Thoracic aorta (tissue), 2 donors: ENCODE data around the gene LDLRAP1. TPM values are rescaled to one million over a fixed set of nuclear protein-coding genes. Genes with fewer than 3 reads are reported as not detected.
A peak's percentile ranks its signal among the peaks of the same experiment; 100 is the strongest.

ENCODE experiments used
- ATAC-seq: fragments of 150-250 bp; one replicate; pipeline ENCODE4 v1.8.0; 2017; ENCODE audit warnings: low read depth; ENCODE audit not compliant: insufficient number of reproducible peaks, low FRiP score
- DNase-seq: peaks from one replicate; pipeline ENCODE4 v3.0.0-alpha.2; 2020; ENCODE audit warnings: low spot score
- H3K27ac ChIP-seq, 2 donors: fragments of 200-600 bp; sonication (generic); 1 replicate in 1 of 2; 2 replicates in 1 of 2; pipeline ENCODE4 v1.5.1; 2016; ENCODE audit warnings: mild to moderate bottlenecking in 2 of 2, moderate library complexity in 2 of 2
- H3K27me3 ChIP-seq: fragments of 200-600 bp; sonication (generic); replicated peaks from 2 replicates; pipeline ENCODE4 v1.6.0; 2016; ENCODE audit warnings: mild to moderate bottlenecking; ENCODE audit not compliant: insufficient read depth
- H3K36me3 ChIP-seq: fragments of 200-600 bp; sonication (generic); one replicate; pipeline ENCODE4 v1.5.1; 2016
- H3K4me1 ChIP-seq, 2 donors: fragments of 200-600 bp; sonication (generic); 1 replicate in 1 of 2; 2 replicates in 1 of 2; pipeline versions ENCODE4 v1.5.1 to v1.6.0; 2016; ENCODE audit warnings: low read depth in 2 of 2, mild to moderate bottlenecking in 1 of 2; ENCODE audit not compliant: control insufficient read depth in 1 of 2
- H3K4me3 ChIP-seq: fragments of 200-600 bp; sonication (generic); 2 replicates; pipeline ENCODE4 v1.5.1; 2016; ENCODE audit warnings: mild to moderate bottlenecking
- H3K9me3 ChIP-seq: fragments of 200-600 bp; sonication (generic); 2 replicates; pipeline ENCODE4 v1.5.1; 2016
- total RNA-seq, 2 donors: library from RNA; depleted of rRNA; stranded (reverse); fragments of >200 nt; gene quantifications; one replicate each; pipeline versions ENCODE4 v1.1.0 to v1.2.3, GENCODE V29; 2016
- TF ChIP-seq, protein P1 (sequence below): fragments of 200-600 bp; sonication (generic); IDR thresholded peaks from one replicate; pipeline ENCODE4 v1.5.1; 2019; ENCODE audit warnings: antibody characterized with exemption

Gene LDLRAP1
- total RNA-seq, 2 donors from 2014 or later, result 35.2 to 55.2 TPM

DNA sequence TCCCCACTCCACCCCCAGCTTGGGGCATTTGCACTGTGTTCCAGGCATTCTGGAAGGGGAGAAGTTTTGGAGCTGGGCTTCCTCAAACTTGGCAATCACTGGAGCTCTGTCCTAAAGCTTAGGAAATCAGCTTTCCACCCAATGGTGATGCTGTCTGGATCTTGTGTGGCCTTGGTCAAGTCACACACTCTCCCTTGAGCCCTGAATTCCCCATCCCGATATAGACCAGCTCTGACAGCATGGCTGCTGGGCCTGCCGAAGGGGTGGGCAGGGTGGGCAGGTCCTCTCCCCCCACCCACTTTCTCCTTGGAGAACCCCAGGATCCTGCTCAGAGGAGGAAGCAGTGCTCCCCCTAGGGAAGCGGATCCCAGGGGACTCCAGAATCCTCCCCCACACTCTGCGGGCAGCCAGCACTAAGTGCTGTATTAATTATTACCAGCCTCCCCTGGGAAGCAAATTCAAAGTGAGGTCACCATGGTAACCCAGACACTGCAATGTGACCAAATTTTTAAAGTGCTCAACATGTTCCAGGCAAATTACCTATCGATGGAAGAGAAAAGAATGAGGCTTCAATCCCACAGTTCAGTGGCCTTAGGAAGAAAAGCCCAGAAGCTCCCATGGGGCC, 21.3 kb upstream of the LDLRAP1 start:
- Histone ChIP-seq H3K27ac (no peak overlapping the region), H3K27me3 (no peaks in the 10 kb centered on the region), H3K4me3 (no peak overlapping the region), H3K36me3 (no peaks in the 10 kb centered on the region), H3K4me1 (peaks cover 0 to 7% of the 10 kb centered on the region in 2 donors), H3K9me3 (peaks cover 3% of the 10 kb centered on the region)
- DNase-seq (no peak), ATAC-seq (no peak)
- TF ChIP-seq, protein P1, sequence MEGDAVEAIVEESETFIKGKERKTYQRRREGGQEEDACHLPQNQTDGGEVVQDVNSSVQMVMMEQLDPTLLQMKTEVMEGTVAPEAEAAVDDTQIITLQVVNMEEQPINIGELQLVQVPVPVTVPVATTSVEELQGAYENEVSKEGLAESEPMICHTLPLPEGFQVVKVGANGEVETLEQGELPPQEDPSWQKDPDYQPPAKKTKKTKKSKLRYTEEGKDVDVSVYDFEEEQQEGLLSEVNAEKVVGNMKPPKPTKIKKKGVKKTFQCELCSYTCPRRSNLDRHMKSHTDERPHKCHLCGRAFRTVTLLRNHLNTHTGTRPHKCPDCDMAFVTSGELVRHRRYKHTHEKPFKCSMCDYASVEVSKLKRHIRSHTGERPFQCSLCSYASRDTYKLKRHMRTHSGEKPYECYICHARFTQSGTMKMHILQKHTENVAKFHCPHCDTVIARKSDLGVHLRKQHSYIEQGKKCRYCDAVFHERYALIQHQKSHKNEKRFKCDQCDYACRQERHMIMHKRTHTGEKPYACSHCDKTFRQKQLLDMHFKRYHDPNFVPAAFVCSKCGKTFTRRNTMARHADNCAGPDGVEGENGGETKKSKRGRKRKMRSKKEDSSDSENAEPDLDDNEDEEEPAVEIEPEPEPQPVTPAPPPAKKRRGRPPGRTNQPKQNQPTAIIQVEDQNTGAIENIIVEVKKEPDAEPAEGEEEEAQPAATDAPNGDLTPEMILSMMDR, result no peak

DNA sequence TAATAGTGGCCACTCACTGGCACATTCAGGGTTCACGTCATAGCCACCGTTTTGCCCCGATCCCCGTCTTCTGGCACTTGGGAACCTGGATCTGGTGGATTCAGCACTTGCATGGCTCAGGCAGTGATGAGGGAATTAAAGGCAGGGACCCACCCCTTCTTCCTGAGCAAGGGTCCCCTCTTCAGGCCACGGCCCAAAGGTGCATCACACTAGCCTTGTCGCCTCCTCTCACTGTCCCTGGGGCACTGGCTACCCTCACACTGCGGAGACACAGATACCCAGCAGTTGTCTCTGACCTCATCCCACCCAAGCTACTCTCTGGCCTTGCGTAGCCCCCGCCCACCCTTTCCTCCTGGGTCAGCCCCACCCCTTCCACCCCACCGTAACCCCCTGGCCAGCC, 19.9 kb upstream of the LDLRAP1 start:
- no peak for ATAC-seq
- no peak overlapping the region for H3K27ac ChIP-seq
- peaks cover 3% of the 10 kb centered on the region for H3K9me3 ChIP-seq
- TF ChIP-seq, protein P1, result no peak
- peaks cover 4 to 20% of the 10 kb centered on the region in 2 donors for H3K4me1 ChIP-seq
- DNase-seq, result no peak
- H3K27me3 ChIP-seq, result no peaks in the 10 kb centered on the region
- H3K36me3 ChIP-seq, result no peaks in the 10 kb centered on the region
- no peak overlapping the region for H3K4me3 ChIP-seq

DNA sequence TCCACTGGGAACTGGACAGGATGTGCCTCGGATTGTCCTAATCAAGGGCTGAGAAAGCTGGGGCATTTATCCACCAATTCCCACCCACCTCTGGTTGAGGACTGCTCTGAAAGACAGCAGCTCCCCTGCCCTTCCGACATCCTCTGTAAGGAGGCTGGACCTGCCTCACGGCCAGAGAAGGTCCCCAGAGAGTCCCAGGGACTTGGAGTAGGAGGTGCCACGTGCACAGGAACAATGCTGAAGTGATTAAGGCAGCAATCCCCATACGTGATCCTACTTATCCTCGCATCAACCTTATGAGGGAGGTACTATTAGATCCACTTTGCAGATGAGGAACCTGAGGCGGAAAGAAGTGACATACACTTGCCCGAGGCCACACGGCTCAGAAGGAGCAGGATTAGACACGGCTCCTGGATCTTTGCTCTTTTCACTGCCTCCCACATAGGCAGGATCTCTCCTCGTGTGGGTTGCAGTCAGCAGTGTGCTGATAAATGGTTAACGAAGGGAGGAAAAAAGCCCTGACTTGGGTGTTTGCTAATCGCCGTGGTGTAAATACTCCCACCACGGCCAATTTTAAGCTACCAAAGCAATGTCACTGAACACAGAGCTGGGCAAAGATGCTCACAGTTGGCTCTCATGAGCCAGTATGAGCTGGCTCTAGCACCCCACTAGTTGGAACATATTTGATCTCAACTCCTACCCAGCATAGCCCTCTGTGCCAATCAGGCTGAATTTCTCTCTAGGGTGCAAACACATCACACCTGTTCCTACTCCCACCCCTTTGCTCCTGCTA, 18.6 kb upstream of the LDLRAP1 start:
- H3K9me3 ChIP-seq, result peaks cover 3% of the 10 kb centered on the region
- DNase-seq, result no peak

DNA sequence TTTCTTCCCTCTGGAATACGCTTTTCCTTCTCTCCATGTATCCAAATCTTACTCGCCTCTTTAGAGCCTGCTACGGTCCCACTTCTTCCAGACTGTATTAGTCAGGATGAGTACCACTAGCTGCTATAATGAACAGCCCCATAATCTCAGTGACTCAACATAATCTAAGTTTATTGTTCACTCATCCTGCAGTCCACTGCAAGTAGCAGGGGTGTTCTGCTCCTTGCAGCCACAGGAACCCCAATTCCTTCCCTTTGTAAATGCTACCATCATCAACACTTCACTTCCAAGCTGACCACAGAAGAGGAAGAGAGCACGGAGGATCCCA, 18.1 kb upstream of the LDLRAP1 start:
- ATAC-seq (no peak), DNase-seq (no peak)
- H3K27me3 ChIP-seq, result no peaks in the 10 kb centered on the region
- no peaks in the 10 kb centered on the region for H3K36me3 ChIP-seq
- peaks cover 3% of the 10 kb centered on the region for H3K9me3 ChIP-seq
- TF ChIP-seq, protein P1, result no peak
- no peak overlapping the region for H3K27ac ChIP-seq
- peaks cover 4 to 20% of the 10 kb centered on the region in 2 donors for H3K4me1 ChIP-seq
- H3K4me3 ChIP-seq, result no peak overlapping the region

More for the DNA sequence above, 18.6 kb upstream of the LDLRAP1 start:
- Histone ChIP-seq H3K27ac (no peak overlapping the region), H3K27me3 (no peaks in the 10 kb centered on the region), H3K4me1 (peaks cover 4 to 20% of the 10 kb centered on the region in 2 donors), H3K4me3 (no peak overlapping the region), H3K36me3 (no peaks in the 10 kb centered on the region)
- TF ChIP-seq, protein P1, result no peak
- no peak for ATAC-seq

DNA sequence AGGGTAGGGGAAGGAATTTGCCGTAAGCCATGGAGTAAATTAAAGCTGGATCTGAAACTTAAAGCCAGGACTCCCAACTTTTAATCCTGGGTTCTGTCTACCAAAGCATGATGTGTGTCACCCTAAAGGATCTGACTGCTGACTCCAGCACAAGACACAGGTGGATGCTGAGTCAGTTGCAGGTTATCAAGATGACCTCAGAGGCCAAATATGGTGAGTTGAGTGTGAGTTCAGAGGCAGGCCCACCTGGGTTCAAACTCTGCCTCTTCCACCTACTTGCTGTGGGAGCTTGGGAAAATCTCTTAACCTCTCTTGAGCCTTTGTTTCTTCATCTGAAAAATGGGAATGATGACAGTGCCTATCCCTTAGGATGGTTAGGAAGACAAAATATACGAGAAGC, 16.7 kb upstream of the LDLRAP1 start:
- Histone ChIP-seq H3K4me1 (peaks cover 4 to 20% of the 10 kb centered on the region in 2 donors), H3K4me3 (no peak overlapping the region), H3K9me3 (peaks cover 3% of the 10 kb centered on the region), H3K27me3 (no peaks in the 10 kb centered on the region), H3K27ac (peak overlapping the region in 1 of 2 donors; percentile 55), H3K36me3 (no peaks in the 10 kb centered on the region)
- DNase-seq (no peak), ATAC-seq (no peak)
- TF ChIP-seq, protein P1, result no peak
